Common myeloid progenitor, CD34-positive (primary cell): Measurements from ENCODE around the gene TOP3B.

ENCODE experiments used
- CTCF ChIA-PET: fragments of 350-600 bp; sonication (Branson Sonifier 250); formaldehyde crosslinking; loops from one replicate; lab custom pipeline; 2021; ENCODE audit warnings: antibody characterized with exemption; lab: Charles Lee
- POLR2A ChIA-PET: fragments of 350-600 bp; sonication (Branson Sonifier 250); formaldehyde crosslinking; loops from one replicate; lab custom pipeline; 2021; ENCODE audit warnings: antibody characterized with exemption; lab: Charles Lee
- DNase-seq, 3 donors: peaks; one replicate each; pipeline versions ENCODE4 v3.0.0 to v3.0.0-alpha.2; 2013
- H3K27ac ChIP-seq, 2 experiments: 1 replicate in 1 of 2; 2 replicates in 1 of 2; pipeline ENCODE4 v1.7.0; 2013; ENCODE audit warnings: inconsistent platforms in 2 of 2, low read length in 2 of 2, mild to moderate bottlenecking in 2 of 2, low read depth in 1 of 2, moderate library complexity in 1 of 2; ENCODE audit not compliant: severe bottlenecking in 2 of 2, insufficient read depth in 1 of 2, poor library complexity in 1 of 2
- H3K27me3 ChIP-seq, 5 experiments: replicated peaks in 2 of 5; 1 replicate in 3 of 5; 2 replicates in 2 of 5; pipeline versions ENCODE4 v1.6.1 to v1.7.0; 2013; ENCODE audit warnings: low read length in 4 of 5, mild to moderate bottlenecking in 2 of 5, moderate library complexity in 2 of 5, inconsistent platforms in 1 of 5; ENCODE audit not compliant: insufficient read depth in 5 of 5, control insufficient read depth in 4 of 5
- H3K36me3 ChIP-seq, 4 experiments: 1 replicate in 2 of 4; 2 replicates in 2 of 4; pipeline versions ENCODE4 v1.6.1 to v1.7.0; 2013; ENCODE audit warnings: low read length in 3 of 4, control low read depth in 1 of 4, mild to moderate bottlenecking in 1 of 4; ENCODE audit not compliant: control insufficient read depth in 4 of 4, insufficient read depth in 4 of 4
- H3K4me1 ChIP-seq, 4 experiments: 1 replicate in 3 of 4; 2 replicates in 1 of 4; pipeline versions ENCODE4 v1.6.1 to v1.7.1; 2013; ENCODE audit warnings: low read length in 3 of 4, mild to moderate bottlenecking in 3 of 4, control low read depth in 1 of 4, inconsistent platforms in 1 of 4, moderate library complexity in 1 of 4; ENCODE audit not compliant: control insufficient read depth in 4 of 4, insufficient read depth in 4 of 4; ENCODE audit errors: control extremely low read depth in 1 of 4
- H3K4me3 ChIP-seq, 7 experiments: 1 replicate in 4 of 7; 2 replicates in 3 of 7; pipeline versions ENCODE4 v1.5.1 to v1.7.0; 2013; ENCODE audit warnings: mild to moderate bottlenecking in 7 of 7, low read length in 6 of 7, moderate library complexity in 6 of 7, inconsistent platforms in 2 of 7, low read depth in 2 of 7, control low read depth in 1 of 7; ENCODE audit not compliant: insufficient read depth in 4 of 7, control insufficient read depth in 1 of 7; ENCODE audit errors: extremely low read depth in 1 of 7
- H3K9me3 ChIP-seq, 5 experiments: 1 replicate in 4 of 5; 2 replicates in 1 of 5; pipeline versions ENCODE4 v1.6.1 to v1.7.1; 2013; ENCODE audit warnings: low read length in 4 of 5, mild to moderate bottlenecking in 2 of 5, inconsistent platforms in 1 of 5, low read depth in 1 of 5, moderate library complexity in 1 of 5; ENCODE audit not compliant: control insufficient read depth in 4 of 5, insufficient read depth in 2 of 5; ENCODE audit errors: control extremely low read depth in 1 of 5
- WGBS: methylation state at CpG from one replicate; pipeline ENCODE4 v1.1.5; 2013; ENCODE audit not compliant: insufficient coverage; 5-methylcytosine and 5-hydroxymethylcytosine counted together

The TOP3B gene

DNA sequence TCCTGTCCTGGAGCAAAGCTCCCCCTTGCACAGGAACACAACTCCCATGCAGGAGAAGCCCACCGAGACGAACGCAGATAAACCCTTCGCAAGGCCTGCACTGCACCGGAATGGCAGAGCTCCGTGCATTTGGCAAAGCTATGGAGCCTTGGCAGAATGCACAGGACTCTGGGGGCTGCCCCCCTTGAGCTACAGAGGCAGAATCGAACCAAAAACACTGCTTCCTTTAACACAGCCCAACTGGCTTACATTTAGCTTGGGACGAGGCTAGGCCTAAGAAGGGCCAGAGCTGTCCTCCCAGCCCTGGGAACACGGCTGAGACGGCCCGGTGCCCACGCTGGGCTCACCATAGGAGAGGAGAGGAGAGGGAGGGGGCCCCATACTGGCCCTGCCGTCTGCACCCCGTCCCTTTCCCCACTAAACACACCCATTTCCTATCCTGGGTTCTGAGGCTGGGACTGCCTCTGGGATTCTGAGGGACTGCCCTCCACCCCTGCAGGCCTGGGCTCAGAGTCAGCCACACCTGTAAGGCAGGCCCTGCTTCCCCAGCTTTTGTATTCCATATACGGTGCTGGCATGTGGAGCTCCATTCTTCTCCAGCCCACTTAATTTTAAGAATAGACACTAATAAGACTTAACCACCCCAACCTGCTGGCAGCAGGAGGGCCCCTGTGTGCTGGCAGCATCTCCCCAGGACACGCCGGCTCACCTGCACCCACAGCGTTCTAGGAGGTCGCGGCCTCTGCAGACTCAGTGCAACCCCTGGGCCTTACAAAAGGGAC, 62.9 kb downstream of the TOP3B start:
- Histone ChIP-seq H3K36me3 (peaks cover 3 to 54% (median 38%) of the 10 kb centered on the region in 4 experiments), H3K9me3 (no peaks in the 10 kb centered on the region), H3K4me3 (no peak overlapping the region), H3K27ac (no peak overlapping the region), H3K4me1 (no peaks in the 10 kb centered on the region), H3K27me3 (no peaks in the 10 kb centered on the region)
- ChIA-PET POLR2A (interaction anchor here (0.5 to 0.6 kb wide), 2 partner anchors 60 to 103 kb away, joined by 3 to 4 read pairs; no protein-coding TSS in a partner anchor), CTCF (interaction anchor here (0.6 kb wide), 1 partner anchor 261 kb away, joined by 3 read pairs; no protein-coding TSS in a partner anchor)
- no peak for DNase-seq
- WGBS, result 86% methylated on average over 16 of the region's 20 CpGs

DNA sequence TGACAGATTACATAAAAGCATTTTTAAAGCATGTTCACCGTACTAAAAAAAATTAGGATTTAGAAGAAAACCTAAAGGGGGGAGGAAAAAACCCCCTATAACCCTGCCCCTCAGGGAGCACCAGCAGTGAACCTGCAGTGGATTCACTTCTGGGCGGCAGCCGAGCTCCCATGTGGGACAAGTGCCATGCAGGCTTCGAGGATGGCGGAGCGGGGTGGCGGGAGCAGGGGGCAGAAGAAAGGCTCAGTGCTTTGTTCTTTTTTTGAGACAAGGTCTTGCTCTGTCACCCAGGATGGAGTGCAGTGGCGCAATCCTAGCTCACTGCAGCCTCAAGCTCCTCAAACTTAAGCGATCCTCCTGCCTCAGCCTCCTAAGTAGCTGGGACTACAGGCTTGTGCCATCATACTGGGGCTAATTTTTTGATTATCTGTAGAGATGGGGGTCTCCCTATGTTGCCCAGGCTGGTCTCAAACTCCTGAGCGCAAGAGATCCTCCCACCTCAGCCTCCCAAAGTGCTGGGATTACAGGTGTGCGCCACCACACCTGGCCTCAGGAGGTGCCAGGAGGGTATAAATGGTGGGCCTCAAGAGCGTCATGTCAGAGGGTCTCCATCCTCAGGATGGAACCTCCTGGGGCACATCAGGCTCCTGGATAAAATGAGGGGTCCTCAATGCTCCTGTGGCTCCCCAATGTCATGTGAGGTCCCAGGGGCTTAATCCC, 64.0 kb downstream of the TOP3B start:
- H3K9me3 ChIP-seq, result no peaks in the 10 kb centered on the region
- no peaks in the 10 kb centered on the region for H3K27me3 ChIP-seq
- no peak overlapping the region for H3K27ac ChIP-seq
- DNase-seq, result no peak
- CTCF ChIA-PET, result no interaction called here
- H3K4me3 ChIP-seq, result no peak overlapping the region
- H3K4me1 ChIP-seq, result no peaks in the 10 kb centered on the region
- POLR2A ChIA-PET, result no interaction called here
- peaks cover 3 to 47% (median 36%) of the 10 kb centered on the region in 4 experiments for H3K36me3 ChIP-seq
- WGBS, result 97% methylated on average over 7 of the region's 12 CpGs

DNA sequence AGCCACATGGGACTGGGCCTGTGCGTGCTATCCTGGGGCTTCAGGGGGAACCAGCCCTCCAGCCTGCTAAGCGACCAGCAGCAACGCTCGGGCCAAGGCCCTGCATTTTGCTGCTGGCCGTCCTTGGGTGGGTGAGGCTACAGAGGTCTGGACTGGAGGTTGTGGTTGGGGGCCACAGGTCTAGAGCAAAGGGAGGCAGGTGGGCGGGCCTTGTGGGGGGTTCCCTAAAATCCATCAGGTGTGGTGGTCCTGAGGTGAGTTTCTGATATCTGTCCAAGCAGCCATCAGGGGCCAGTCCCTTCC, 64.7 kb downstream of the TOP3B start:
- no peaks in the 10 kb centered on the region for H3K27me3 ChIP-seq
- H3K36me3 ChIP-seq, result peaks cover 3 to 41% (median 30%) of the 10 kb centered on the region in 4 experiments
- H3K4me1 ChIP-seq, result no peaks in the 10 kb centered on the region
- H3K27ac ChIP-seq, result no peak overlapping the region
- WGBS, result no CpG with 5 or more reads among the region's 6 CpGs
- ChIA-PET POLR2A (no interaction called here), CTCF (interaction anchor here (1.9 to 2.2 kb wide), 2 partner anchors 19 to 31 kb away, joined by 5 to 10 read pairs; no protein-coding TSS in a partner anchor)
- no peak overlapping the region for H3K4me3 ChIP-seq
- no peak for DNase-seq
- H3K9me3 ChIP-seq, result no peaks in the 10 kb centered on the region

DNA sequence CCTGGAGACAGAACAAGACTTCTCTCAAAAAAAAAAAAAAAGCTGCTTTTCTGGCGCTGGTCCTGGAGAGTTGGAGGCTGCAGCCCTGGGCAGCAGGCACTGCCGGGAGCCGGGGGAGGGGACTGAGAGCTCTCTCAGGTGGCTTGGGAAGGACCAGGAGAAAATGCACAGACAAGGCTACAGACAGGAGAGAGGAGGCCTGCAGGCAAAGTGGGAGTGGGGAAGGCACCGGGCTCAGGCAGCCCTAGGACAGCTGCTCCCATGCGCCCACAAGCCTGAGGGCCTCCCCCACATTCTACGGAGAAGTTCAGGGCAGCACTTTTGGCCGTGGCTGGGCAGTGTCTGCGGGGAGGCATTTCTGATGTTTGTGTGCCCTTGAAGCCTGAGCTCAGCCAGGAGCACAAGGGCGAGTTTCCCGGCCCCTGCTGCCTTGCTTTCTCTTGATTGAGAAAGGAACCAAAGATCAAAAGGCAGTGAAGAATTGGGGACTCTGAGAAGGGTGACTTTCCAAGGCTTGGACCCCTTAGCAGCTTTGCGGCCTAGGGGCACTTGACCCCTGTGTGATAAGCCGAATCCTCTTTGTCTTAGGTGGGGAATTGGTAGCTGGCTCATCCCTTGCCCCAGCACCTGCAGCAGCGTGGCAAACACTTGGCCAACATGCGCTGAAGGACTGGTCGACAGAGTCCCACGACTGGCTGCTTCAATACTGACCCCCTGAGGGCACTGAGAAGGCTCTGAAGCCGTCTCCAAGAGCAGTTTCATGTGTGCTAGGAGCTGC, 65.2 kb downstream of the TOP3B start:
- CTCF ChIA-PET, result interaction anchor here (0.6 to 2.2 kb wide), 4 partner anchors 20 to 139 kb away, joined by 3 to 10 read pairs (median 4); no protein-coding TSS in a partner anchor
- POLR2A ChIA-PET, result no interaction called here
- no peaks in the 10 kb centered on the region for H3K27me3 ChIP-seq
- H3K27ac ChIP-seq, result no peak overlapping the region
- no peaks in the 10 kb centered on the region for H3K4me1 ChIP-seq
- no peak overlapping the region for H3K4me3 ChIP-seq
- no peak for DNase-seq
- no peaks in the 10 kb centered on the region for H3K9me3 ChIP-seq
- 98% methylated on average over 15 of the region's 17 CpGs for WGBS
- peaks cover 3 to 36% (median 24%) of the 10 kb centered on the region in 4 experiments for H3K36me3 ChIP-seq

DNA sequence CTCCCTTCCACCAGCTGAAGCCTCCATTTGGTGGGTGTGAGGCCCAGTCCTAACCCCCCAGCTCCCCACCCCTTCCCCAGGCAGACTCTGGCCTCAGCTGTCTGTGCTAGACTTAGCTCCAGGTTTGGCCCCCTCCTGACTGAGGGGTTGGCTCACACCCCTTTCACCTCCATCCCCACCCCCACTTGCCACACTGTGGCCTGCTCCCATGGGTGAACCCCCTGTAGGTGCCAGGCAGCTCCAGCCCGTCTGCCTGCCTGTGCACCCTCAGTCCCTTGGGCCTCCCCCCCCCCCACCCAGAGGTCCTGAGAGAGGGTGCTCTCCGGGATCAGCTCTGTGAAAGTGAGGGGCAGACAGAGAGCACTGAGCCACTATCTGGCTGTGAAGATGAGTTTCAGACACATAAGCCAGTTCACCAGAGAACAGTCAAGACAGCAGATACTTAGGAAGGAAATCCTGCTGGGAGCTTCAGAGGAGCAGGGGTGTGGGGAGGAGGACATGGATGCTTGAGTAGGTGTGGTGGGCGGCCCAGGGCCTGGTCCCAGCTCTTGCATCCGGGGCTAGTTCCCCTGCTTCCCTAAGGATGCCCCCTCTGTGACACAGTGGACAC, 66.2 kb downstream of the TOP3B start:
- Histone ChIP-seq H3K4me1 (no peaks in the 10 kb centered on the region), H3K27me3 (no peaks in the 10 kb centered on the region), H3K9me3 (no peaks in the 10 kb centered on the region), H3K36me3 (peaks cover 3 to 26% (median 18%) of the 10 kb centered on the region in 4 experiments), H3K27ac (no peak overlapping the region), H3K4me3 (no peak overlapping the region)
- ChIA-PET CTCF (interaction anchor here (1.0 to 2.2 kb wide), 5 partner anchors 12 to 132 kb away, joined by 3 to 10 read pairs (median 5); no protein-coding TSS in a partner anchor), POLR2A (interaction anchor here (0.6 kb wide), 1 partner anchor 245 kb away, joined by 4 read pairs; no protein-coding TSS in a partner anchor)
- WGBS, result 100% methylated on average over 2 of the region's 4 CpGs
- DNase-seq, result no peak

DNA sequence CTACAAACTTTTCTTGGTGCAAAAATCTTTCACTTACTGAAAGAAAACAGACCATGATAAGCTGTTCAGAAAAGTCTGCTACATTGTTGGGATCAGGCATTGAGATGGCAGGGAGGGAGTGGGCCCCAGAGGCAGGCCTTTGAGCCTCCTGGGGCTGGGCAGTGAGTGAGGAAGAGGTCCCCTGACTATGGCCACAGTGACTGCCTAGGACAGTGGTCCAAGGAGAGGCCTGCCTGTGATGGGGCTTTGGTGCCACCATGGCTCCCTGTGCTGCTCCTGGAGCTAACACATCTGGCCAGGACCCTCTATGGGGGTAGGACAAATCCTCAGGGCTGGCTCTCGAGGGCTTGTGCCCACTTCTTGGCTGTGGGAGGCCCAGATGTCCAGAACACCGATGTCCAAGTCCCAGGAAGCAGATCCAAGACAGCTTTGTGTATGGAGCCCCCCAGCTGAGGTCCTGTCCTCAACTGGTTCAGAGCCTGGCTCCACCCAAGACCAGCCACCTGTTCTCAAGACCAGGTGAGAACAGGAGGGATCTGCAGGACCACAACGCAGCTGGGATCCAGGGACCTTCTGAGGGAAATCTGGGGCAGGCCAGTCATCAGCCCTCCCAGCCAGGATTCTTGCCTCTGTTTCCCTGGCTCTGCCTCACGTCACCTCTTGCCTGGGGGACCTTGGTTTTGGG, 66.8 kb downstream of the TOP3B start:
- Histone ChIP-seq H3K27ac (no peak overlapping the region), H3K36me3 (peaks cover 3 to 20% (median 15%) of the 10 kb centered on the region in 4 experiments), H3K4me3 (no peak overlapping the region), H3K27me3 (no peaks in the 10 kb centered on the region), H3K4me1 (no peaks in the 10 kb centered on the region), H3K9me3 (no peaks in the 10 kb centered on the region)
- no peak for DNase-seq
- ChIA-PET CTCF (interaction anchor here (1.0 to 2.2 kb wide), 5 partner anchors 13 to 131 kb away, joined by 3 to 7 read pairs (median 5); no protein-coding TSS in a partner anchor), POLR2A (interaction anchor here (0.6 kb wide), 1 partner anchor 245 kb away, joined by 4 read pairs; no protein-coding TSS in a partner anchor)
- 94% methylated on average over 2 of the region's 4 CpGs for WGBS
